ENCODE results near the gene TINAG. TPM values are rescaled to one million over a fixed set of nuclear protein-coding genes. Genes with fewer than 3 reads are reported as not detected.

TINAG gene
- total and polyA plus RNA-seq, 10 of the 15 experiments (the other 5 are each of a cell fraction or from before 2014, with no cell fraction given): 0.26 to 7.7 (median 0.95) TPM

DNA sequence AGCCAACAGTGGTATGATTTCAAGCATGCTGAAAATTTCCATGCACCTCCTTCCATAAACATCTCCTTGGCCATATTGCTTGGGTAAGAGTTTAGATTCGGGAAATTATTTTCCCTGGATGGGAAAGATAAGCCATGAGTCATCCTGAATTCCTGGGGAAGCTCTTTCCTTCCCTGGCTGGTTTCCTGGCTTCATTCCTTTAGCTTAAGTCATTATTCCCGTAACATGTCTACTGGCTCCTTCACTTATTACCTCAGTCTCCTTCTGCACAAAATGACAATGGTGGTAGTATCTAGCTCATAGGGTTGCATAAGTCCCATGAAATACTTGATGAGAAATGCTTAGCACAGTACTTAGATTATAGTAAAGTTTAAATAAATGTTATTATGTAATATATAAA is 27.6 kb downstream of the TINAG start:
- Histone ChIP-seq H4K20me1 (ENCODE audit: control insufficient read depth, insufficient read depth) (no peaks in the 10 kb centered on the region), H3K36me3 (ENCODE audit: control insufficient read depth in 2 of 2, insufficient read depth in 2 of 2, low read length in 1 of 2) (no peaks in the 10 kb centered on the region), H3K9ac (ENCODE audit: control insufficient read depth, insufficient read depth, low read length) (no peak overlapping the region), H3K79me2 (ENCODE audit: control insufficient read depth, insufficient read depth, low read length) (no peaks in the 10 kb centered on the region), H2AFZ (ENCODE audit: control insufficient read depth, low read depth, low read length) (no peak overlapping the region), H3K9me3 (replicated peaks; ENCODE audit: control insufficient read depth, insufficient read depth, low read length) (no peaks in the 10 kb centered on the region), H3K27ac (ENCODE audit: control insufficient read depth, insufficient read depth) (no peak overlapping the region), H3K27me3 (replicated peaks in 1 of 2; ENCODE audit: control insufficient read depth in 2 of 2, insufficient read depth in 2 of 2, low read length in 1 of 2) (no peaks in the 10 kb centered on the region), H3K4me2 (ENCODE audit: control insufficient read depth, insufficient read depth) (no peak overlapping the region), H3K4me3 (no peak overlapping the region), H3K4me1 (ENCODE audit: control insufficient read depth, insufficient read depth, low read length) (no peaks in the 10 kb centered on the region)
- SMC1A ChIA-PET (ENCODE audit: uncharacterized antibody, unreplicated experiment): no interaction called here
- RAD21 ChIA-PET (ENCODE audit: unreplicated experiment): no interaction called here
- ATAC-seq: no peak
- TF ChIP-seq RAD21 (IDR thresholded peaks at IDR 0.05; ENCODE audit: insufficient read depth, low read depth, low read length): no peak
- no peak for TF ChIP-seq NFYB (IDR thresholded peaks at IDR 0.05; ENCODE audit: insufficient read depth, low read depth, low read length)
- TF ChIP-seq, protein P1, sequence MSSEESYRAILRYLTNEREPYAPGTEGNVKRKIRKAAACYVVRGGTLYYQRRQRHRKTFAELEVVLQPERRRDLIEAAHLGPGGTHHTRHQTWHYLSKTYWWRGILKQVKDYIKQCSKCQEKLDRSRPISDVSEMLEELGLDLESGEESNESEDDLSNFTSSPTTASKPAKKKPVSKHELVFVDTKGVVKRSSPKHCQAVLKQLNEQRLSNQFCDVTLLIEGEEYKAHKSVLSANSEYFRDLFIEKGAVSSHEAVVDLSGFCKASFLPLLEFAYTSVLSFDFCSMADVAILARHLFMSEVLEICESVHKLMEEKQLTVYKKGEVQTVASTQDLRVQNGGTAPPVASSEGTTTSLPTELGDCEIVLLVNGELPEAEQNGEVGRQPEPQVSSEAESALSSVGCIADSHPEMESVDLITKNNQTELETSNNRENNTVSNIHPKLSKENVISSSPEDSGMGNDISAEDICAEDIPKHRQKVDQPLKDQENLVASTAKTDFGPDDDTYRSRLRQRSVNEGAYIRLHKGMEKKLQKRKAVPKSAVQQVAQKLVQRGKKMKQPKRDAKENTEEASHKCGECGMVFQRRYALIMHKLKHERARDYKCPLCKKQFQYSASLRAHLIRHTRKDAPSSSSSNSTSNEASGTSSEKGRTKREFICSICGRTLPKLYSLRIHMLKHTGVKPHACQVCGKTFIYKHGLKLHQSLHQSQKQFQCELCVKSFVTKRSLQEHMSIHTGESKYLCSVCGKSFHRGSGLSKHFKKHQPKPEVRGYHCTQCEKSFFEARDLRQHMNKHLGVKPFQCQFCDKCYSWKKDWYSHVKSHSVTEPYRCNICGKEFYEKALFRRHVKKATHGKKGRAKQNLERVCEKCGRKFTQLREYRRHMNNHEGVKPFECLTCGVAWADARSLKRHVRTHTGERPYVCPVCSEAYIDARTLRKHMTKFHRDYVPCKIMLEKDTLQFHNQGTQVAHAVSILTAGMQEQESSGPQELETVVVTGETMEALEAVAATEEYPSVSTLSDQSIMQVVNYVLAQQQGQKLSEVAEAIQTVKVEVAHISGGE (CRISPR knock-in tag; IDR thresholded peaks at IDR 0.05): no peak
- no peak for TF ChIP-seq BMI1 (IDR thresholded peaks at IDR 0.05; ENCODE audit: borderline replicate concordance)
- no peak for TF ChIP-seq SREBF1 (IDR thresholded peaks at IDR 0.05; ENCODE audit: low read length)
- TF ChIP-seq NFIC (IDR thresholded peaks at IDR 0.05; ENCODE audit: low read depth, low read length): no peak
- no peak for TF ChIP-seq KAT2A (conservative IDR thresholded peaks at IDR 0.05; ENCODE audit: control insufficient read depth, low read depth, low read length)
- TF ChIP-seq POU2F2 (IDR thresholded peaks at IDR 0.05; ENCODE audit: borderline replicate concordance, low read depth, low read length): no peak
- TF ChIP-seq NR2F1 (conservative IDR thresholded peaks at IDR 0.05): no peak
- no peak for TF ChIP-seq RFX5 (IDR thresholded peaks at IDR 0.05; ENCODE audit: low read depth, low read length)
- TF ChIP-seq RCOR1 (conservative IDR thresholded peaks at IDR 0.05; ENCODE audit: low read depth, low read length): no peak
- TF ChIP-seq CBX5 (IDR thresholded peaks at IDR 0.05; ENCODE audit: low read depth): no peak
- no peak for FAIRE-seq
- POLR2A ChIA-PET: no interaction called here
- no peak for DNase-seq (ENCODE audit: low read depth, low spot score)
- no TSS peak for BruUV-seq (replicated peaks)
- CTCF ChIA-PET: no interaction called here
- in situ Hi-C loops (cut with MboI) (no loop called here), intact Hi-C loops (cut with micrococcal nuclease; ENCODE audit: unreplicated experiment) (no loop called here)
- 31% methylated on average over 2 of the region's 2 CpGs for WGBS (ENCODE audit: insufficient coverage, insufficient replicate concordance, low lambda C conversion rate, missing lambda C conversion rate)
